GM23338 (cell line): ENCODE results near the gene NT5C2.

Source experiments
- CTCF ChIP-seq, 2 experiments: fragments of 200-600 bp in 1 of 2; sonication (generic) in 1 of 2; conservative IDR thresholded peaks; 2 replicates each; pipeline versions ENCODE4 v1.5.1 to v1.6.1; 2016 to 2017; ENCODE audit warnings: antibody characterized with exemption in 2 of 2, low read depth in 2 of 2, mild to moderate bottlenecking in 2 of 2, moderate library complexity in 1 of 2
- EZH2 ChIP-seq: fragments of 200-600 bp; sonication (generic); IDR thresholded peaks from one replicate; pipeline ENCODE4 v1.8.0; 2017; ENCODE audit warnings: antibody characterized with exemption, mild to moderate bottlenecking, low read depth; ENCODE audit not compliant: unreplicated experiment

GRCh38 chr10:103096130-103096529, 96.9 kb downstream of the NT5C2 start:
- TF ChIP-seq CTCF (conservative IDR thresholded peaks at IDR 0.05; ENCODE audit: low read depth in 2 of 2), result no peak
- no peak for TF ChIP-seq EZH2
